ENCODE measurements around the gene TLN1.

The TLN1 gene

DNA sequence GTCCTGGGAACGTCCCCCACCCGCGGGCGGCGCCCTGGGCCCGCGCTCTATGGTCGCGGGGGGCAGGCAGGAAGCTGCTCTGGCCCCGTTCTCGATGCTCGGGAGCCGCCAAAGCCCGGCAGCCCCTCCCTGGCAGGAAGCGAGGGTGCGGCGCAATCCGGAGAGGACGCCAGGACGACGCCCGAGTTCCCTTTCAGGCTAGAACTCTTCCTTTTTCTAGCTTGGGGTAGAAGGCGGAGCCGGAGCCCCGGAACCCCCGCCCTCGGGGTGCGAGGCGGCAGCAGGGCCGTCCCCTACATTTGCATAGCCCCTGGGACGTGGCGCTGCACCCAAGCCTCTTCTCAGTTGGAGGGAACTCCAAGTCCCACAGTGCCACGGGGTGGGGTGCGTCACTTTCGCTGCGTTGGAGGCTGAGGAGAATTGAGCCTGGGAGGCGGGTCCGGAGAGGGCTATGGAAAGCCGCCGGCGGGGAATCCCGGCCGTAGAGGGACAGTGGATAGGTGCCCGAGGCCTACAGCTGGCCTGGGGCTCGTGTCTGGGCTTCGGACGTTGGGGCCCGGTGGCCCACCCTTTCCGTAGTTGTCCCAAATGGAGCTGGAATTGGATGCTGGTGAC, at the start of gene TLN1, which contains the start of gene CREB3:
TSS of gene TLN1 (minus strand) at position 11 of the 615 bp plus-strand sequence. CDS start 6,501 bp downstream, outside the sequence.
TSS of gene CREB3 (plus strand) at position 482 of the 615 bp plus-strand sequence. CDS start at position 589, 107 bp downstream.
- peaks cover 25 to 28% of the 10 kb centered on the region in 2 donors for H3K36me3 ChIP-seq (ENCODE audit: control insufficient read depth in 2 of 2, insufficient read depth in 2 of 2, low read length in 2 of 2)
- H3K4me3 ChIP-seq (ENCODE audit: low read length in 2 of 2): peak within 1 kb of the TSS; percentile 89 to 94
- peaks cover 54 to 62% of the 10 kb centered on the region in 2 donors for H3K4me1 ChIP-seq (ENCODE audit: control insufficient read depth in 2 of 2, insufficient read depth in 2 of 2, low read length in 2 of 2)
- H3K9me3 ChIP-seq (ENCODE audit: control insufficient read depth in 2 of 2, low read length in 2 of 2): no peaks in the 10 kb centered on the region
- H3K27me3 ChIP-seq (ENCODE audit: control insufficient read depth in 2 of 2, insufficient read depth in 2 of 2, low read length in 2 of 2): no peaks in the 10 kb centered on the region
- peak within 1 kb of the TSS; percentile 98 for H3K27ac ChIP-seq (ENCODE audit: low read depth in 2 of 2, low read length in 2 of 2)
- H3K9ac ChIP-seq (ENCODE audit: low read depth in 1 of 2, low read length in 2 of 2): peak within 1 kb of the TSS; percentile 88 to 98

DNA sequence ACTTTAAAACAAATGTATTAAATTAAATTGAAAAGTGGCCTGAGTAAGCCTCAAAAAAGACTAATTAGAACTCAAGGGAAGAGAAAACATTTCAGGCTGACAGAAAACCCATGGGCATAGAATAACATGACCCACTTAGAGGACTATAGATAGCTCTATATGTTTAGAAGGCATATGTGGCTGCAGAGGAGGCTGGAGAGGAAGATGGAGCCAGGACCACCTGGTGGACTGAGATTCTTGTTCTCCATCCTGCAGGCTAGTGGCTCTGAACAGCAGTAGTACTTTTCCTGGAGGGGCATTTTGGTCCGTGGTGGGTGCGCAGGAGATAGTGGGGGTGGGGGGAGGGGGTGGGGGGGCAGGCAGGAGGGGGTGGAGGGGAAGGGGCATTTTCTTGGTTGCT, 49.1 kb upstream of the TLN1 start:
- H3K36me3 ChIP-seq (ENCODE audit: control insufficient read depth in 2 of 2, insufficient read depth in 2 of 2, low read length in 2 of 2): peaks cover 0 to 6% of the 10 kb centered on the region in 2 donors
- no peak overlapping the region for H3K4me3 ChIP-seq (ENCODE audit: low read length in 2 of 2)
- no peak overlapping the region for H3K27ac ChIP-seq (ENCODE audit: low read depth in 2 of 2, low read length in 2 of 2)
- H3K9ac ChIP-seq (ENCODE audit: low read depth in 1 of 2, low read length in 2 of 2): no peak overlapping the region
- H3K9me3 ChIP-seq (ENCODE audit: control insufficient read depth in 2 of 2, low read length in 2 of 2): no peaks in the 10 kb centered on the region
- no peaks in the 10 kb centered on the region for H3K27me3 ChIP-seq (ENCODE audit: control insufficient read depth in 2 of 2, insufficient read depth in 2 of 2, low read length in 2 of 2)
- H3K4me1 ChIP-seq (ENCODE audit: control insufficient read depth in 2 of 2, insufficient read depth in 2 of 2, low read length in 2 of 2): no peaks in the 10 kb centered on the region

DNA sequence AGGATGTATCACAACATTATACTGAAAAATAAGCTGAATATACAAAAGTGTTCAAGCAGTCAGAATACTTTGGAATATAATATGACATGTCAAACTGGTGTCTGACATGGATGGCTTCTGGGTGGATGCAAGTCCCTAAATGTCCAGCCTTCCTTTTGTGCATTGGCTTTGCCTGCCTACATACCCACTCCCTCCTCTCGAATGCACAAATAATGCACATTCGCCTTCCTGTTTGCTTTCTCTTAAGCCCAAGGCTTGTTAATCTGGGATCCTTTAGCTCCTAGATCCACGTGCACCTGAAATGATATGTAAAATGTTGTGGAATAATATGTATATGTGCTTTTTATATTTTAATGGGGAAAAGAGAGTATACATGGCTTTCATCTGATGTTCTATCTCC, 46.5 kb upstream of the TLN1 start:
- Histone ChIP-seq H3K27me3 (ENCODE audit: control insufficient read depth in 2 of 2, insufficient read depth in 2 of 2, low read length in 2 of 2) (no peaks in the 10 kb centered on the region), H3K36me3 (ENCODE audit: control insufficient read depth in 2 of 2, insufficient read depth in 2 of 2, low read length in 2 of 2) (peaks cover 0 to 3% of the 10 kb centered on the region in 2 donors), H3K4me1 (ENCODE audit: control insufficient read depth in 2 of 2, insufficient read depth in 2 of 2, low read length in 2 of 2) (no peaks in the 10 kb centered on the region), H3K9me3 (ENCODE audit: control insufficient read depth in 2 of 2, low read length in 2 of 2) (no peaks in the 10 kb centered on the region), H3K27ac (ENCODE audit: low read depth in 2 of 2, low read length in 2 of 2) (no peak overlapping the region), H3K9ac (ENCODE audit: low read depth in 1 of 2, low read length in 2 of 2) (no peak overlapping the region), H3K4me3 (ENCODE audit: low read length in 2 of 2) (no peak overlapping the region)

GRCh38 chr9:35776018-35776417, 44.0 kb upstream of the TLN1 start:
- no peak overlapping the region for H3K9ac ChIP-seq (ENCODE audit: low read depth in 1 of 2, low read length in 2 of 2)
- no peaks in the 10 kb centered on the region for H3K9me3 ChIP-seq (ENCODE audit: control insufficient read depth in 2 of 2, low read length in 2 of 2)
- no peak overlapping the region for H3K4me3 ChIP-seq (ENCODE audit: low read length in 2 of 2)
- no peaks in the 10 kb centered on the region for H3K27me3 ChIP-seq (ENCODE audit: control insufficient read depth in 2 of 2, insufficient read depth in 2 of 2, low read length in 2 of 2)
- no peaks in the 10 kb centered on the region for H3K36me3 ChIP-seq (ENCODE audit: control insufficient read depth in 2 of 2, insufficient read depth in 2 of 2, low read length in 2 of 2)
- no peak overlapping the region for H3K27ac ChIP-seq (ENCODE audit: low read depth in 2 of 2, low read length in 2 of 2)
- peaks cover 12 to 13% of the 10 kb centered on the region in 2 donors for H3K4me1 ChIP-seq (ENCODE audit: control insufficient read depth in 2 of 2, insufficient read depth in 2 of 2, low read length in 2 of 2)

DNA sequence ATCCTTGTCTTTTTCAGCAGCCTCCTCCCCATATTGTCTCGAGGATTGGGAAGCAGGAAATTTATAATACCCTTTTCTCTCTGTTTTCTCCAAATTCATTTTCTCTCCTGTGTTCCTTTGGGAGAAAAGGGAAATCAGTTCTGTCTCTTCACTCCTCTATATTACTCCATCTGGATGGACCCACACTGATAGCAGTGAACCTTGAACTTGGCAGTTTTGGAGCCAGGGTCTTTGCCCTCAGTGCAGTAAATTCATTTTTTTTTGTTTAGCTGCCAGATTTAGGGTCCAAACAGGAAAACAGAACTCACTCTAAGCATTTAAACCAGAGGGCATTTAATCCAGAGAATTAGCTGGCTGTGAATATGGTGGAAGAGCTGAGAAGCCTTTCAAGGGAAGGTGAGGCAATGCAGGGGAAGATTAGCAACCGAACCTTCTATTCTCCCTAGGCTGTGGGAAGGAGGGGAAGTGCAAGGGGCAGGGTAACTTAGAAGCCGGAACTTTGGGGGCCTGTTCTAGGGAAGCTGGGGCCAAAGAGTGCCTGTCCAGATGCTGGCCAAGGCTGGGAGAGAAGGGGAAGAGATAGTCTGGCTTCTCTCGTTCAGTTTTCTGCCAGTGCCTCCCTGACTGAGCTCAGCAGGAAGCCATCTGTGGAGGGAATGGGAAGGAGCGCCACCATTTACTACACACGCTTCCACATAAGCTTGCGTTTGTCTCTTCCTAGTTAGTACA, 43.1 kb upstream of the TLN1 start:
- Histone ChIP-seq H3K4me3 (ENCODE audit: low read length in 2 of 2) (no peak overlapping the region), H3K4me1 (ENCODE audit: control insufficient read depth in 2 of 2, insufficient read depth in 2 of 2, low read length in 2 of 2) (peaks cover 19 to 20% of the 10 kb centered on the region in 2 donors), H3K9me3 (ENCODE audit: control insufficient read depth in 2 of 2, low read length in 2 of 2) (no peaks in the 10 kb centered on the region), H3K27ac (ENCODE audit: low read depth in 2 of 2, low read length in 2 of 2) (no peak overlapping the region), H3K36me3 (ENCODE audit: control insufficient read depth in 2 of 2, insufficient read depth in 2 of 2, low read length in 2 of 2) (no peaks in the 10 kb centered on the region), H3K27me3 (ENCODE audit: control insufficient read depth in 2 of 2, insufficient read depth in 2 of 2, low read length in 2 of 2) (no peaks in the 10 kb centered on the region), H3K9ac (ENCODE audit: low read depth in 1 of 2, low read length in 2 of 2) (no peak overlapping the region)

DNA sequence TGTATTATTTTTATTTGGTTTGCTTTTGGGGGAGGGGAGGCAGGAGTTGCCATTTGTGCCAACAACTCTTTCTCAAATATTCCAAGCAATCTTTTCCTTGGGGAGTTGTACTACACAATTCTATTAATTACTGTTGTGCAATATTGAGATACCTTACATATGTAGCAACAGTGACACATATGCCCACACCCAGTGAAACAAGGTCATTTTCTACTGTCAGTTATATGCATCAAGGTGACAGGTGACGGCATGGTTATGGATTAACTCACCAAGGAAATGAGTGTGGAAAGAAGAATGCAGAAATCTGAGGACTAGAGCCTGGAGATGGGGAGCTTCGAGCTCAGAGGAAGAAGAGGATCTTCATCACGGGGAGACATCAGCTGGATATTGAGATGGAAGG, 39.9 kb upstream of the TLN1 start:
- peak overlapping the region in 1 of 2 donors; percentile 4 for H3K4me3 ChIP-seq (ENCODE audit: low read length in 2 of 2)
- H3K27me3 ChIP-seq (ENCODE audit: control insufficient read depth in 2 of 2, insufficient read depth in 2 of 2, low read length in 2 of 2): no peaks in the 10 kb centered on the region

GRCh38 chr9:35771534-35771933, 39.5 kb upstream of the TLN1 start:
- Histone ChIP-seq H3K4me3 (ENCODE audit: low read length in 2 of 2) (peak overlapping the region in 1 of 2 donors; percentile 13), H3K9me3 (ENCODE audit: control insufficient read depth in 2 of 2, low read length in 2 of 2) (no peaks in the 10 kb centered on the region), H3K36me3 (ENCODE audit: control insufficient read depth in 2 of 2, insufficient read depth in 2 of 2, low read length in 2 of 2) (no peaks in the 10 kb centered on the region), H3K4me1 (ENCODE audit: control insufficient read depth in 2 of 2, insufficient read depth in 2 of 2, low read length in 2 of 2) (peaks cover 19 to 20% of the 10 kb centered on the region in 2 donors), H3K27me3 (ENCODE audit: control insufficient read depth in 2 of 2, insufficient read depth in 2 of 2, low read length in 2 of 2) (no peaks in the 10 kb centered on the region), H3K27ac (ENCODE audit: low read depth in 2 of 2, low read length in 2 of 2) (peak overlapping the region; percentile 61 to 62), H3K9ac (ENCODE audit: low read depth in 1 of 2, low read length in 2 of 2) (peak overlapping the region in 1 of 2 donors; percentile 48)

More for the DNA sequence above, 39.9 kb upstream of the TLN1 start:
- Histone ChIP-seq H3K4me1 (ENCODE audit: control insufficient read depth in 2 of 2, insufficient read depth in 2 of 2, low read length in 2 of 2) (peaks cover 19 to 20% of the 10 kb centered on the region in 2 donors), H3K36me3 (ENCODE audit: control insufficient read depth in 2 of 2, insufficient read depth in 2 of 2, low read length in 2 of 2) (no peaks in the 10 kb centered on the region), H3K9me3 (ENCODE audit: control insufficient read depth in 2 of 2, low read length in 2 of 2) (no peaks in the 10 kb centered on the region), H3K9ac (ENCODE audit: low read depth in 1 of 2, low read length in 2 of 2) (peak overlapping the region in 1 of 2 donors; percentile 48), H3K27ac (ENCODE audit: low read depth in 2 of 2, low read length in 2 of 2) (peak overlapping the region; percentile 61 to 62)

- peak overlapping the region in 1 of 2 donors; percentile 48 for H3K9ac ChIP-seq (ENCODE audit: low read depth in 1 of 2, low read length in 2 of 2)
- no peaks in the 10 kb centered on the region for H3K27me3 ChIP-seq (ENCODE audit: control insufficient read depth in 2 of 2, insufficient read depth in 2 of 2, low read length in 2 of 2)
- no peaks in the 10 kb centered on the region for H3K9me3 ChIP-seq (ENCODE audit: control insufficient read depth in 2 of 2, low read length in 2 of 2)
- peak overlapping the region in 1 of 2 donors; percentile 13 for H3K4me3 ChIP-seq (ENCODE audit: low read length in 2 of 2)
- H3K36me3 ChIP-seq (ENCODE audit: control insufficient read depth in 2 of 2, insufficient read depth in 2 of 2, low read length in 2 of 2): no peaks in the 10 kb centered on the region
- H3K4me1 ChIP-seq (ENCODE audit: control insufficient read depth in 2 of 2, insufficient read depth in 2 of 2, low read length in 2 of 2): peaks cover 19 to 20% of the 10 kb centered on the region in 2 donors
- H3K27ac ChIP-seq (ENCODE audit: low read depth in 2 of 2, low read length in 2 of 2): peak overlapping the region; percentile 61 to 62
Measured at GRCh38 chr9:35771075-35771433, 39.1 kb upstream of the TLN1 start.

GRCh38 chr9:35769763-35770162, 37.8 kb upstream of the TLN1 start:
- Histone ChIP-seq H3K36me3 (ENCODE audit: control insufficient read depth in 2 of 2, insufficient read depth in 2 of 2, low read length in 2 of 2) (no peaks in the 10 kb centered on the region), H3K9me3 (ENCODE audit: control insufficient read depth in 2 of 2, low read length in 2 of 2) (no peaks in the 10 kb centered on the region), H3K27ac (ENCODE audit: low read depth in 2 of 2, low read length in 2 of 2) (no peak overlapping the region), H3K27me3 (ENCODE audit: control insufficient read depth in 2 of 2, insufficient read depth in 2 of 2, low read length in 2 of 2) (no peaks in the 10 kb centered on the region), H3K4me1 (ENCODE audit: control insufficient read depth in 2 of 2, insufficient read depth in 2 of 2, low read length in 2 of 2) (peaks cover 19 to 20% of the 10 kb centered on the region in 2 donors), H3K9ac (ENCODE audit: low read depth in 1 of 2, low read length in 2 of 2) (no peak overlapping the region), H3K4me3 (ENCODE audit: low read length in 2 of 2) (no peak overlapping the region)

- no peaks in the 10 kb centered on the region for H3K9me3 ChIP-seq (ENCODE audit: control insufficient read depth in 2 of 2, low read length in 2 of 2)
- H3K4me1 ChIP-seq (ENCODE audit: control insufficient read depth in 2 of 2, insufficient read depth in 2 of 2, low read length in 2 of 2): peaks cover 19 to 20% of the 10 kb centered on the region in 2 donors
- no peaks in the 10 kb centered on the region for H3K27me3 ChIP-seq (ENCODE audit: control insufficient read depth in 2 of 2, insufficient read depth in 2 of 2, low read length in 2 of 2)
- H3K4me3 ChIP-seq (ENCODE audit: low read length in 2 of 2): no peak overlapping the region
- H3K27ac ChIP-seq (ENCODE audit: low read depth in 2 of 2, low read length in 2 of 2): no peak overlapping the region
- no peak overlapping the region for H3K9ac ChIP-seq (ENCODE audit: low read depth in 1 of 2, low read length in 2 of 2)
- no peaks in the 10 kb centered on the region for H3K36me3 ChIP-seq (ENCODE audit: control insufficient read depth in 2 of 2, insufficient read depth in 2 of 2, low read length in 2 of 2)
Measured at GRCh38 chr9:35767458-35767857, 35.5 kb upstream of the TLN1 start.
